ENCODE data around the gene STUM.

STUM gene

DNA sequence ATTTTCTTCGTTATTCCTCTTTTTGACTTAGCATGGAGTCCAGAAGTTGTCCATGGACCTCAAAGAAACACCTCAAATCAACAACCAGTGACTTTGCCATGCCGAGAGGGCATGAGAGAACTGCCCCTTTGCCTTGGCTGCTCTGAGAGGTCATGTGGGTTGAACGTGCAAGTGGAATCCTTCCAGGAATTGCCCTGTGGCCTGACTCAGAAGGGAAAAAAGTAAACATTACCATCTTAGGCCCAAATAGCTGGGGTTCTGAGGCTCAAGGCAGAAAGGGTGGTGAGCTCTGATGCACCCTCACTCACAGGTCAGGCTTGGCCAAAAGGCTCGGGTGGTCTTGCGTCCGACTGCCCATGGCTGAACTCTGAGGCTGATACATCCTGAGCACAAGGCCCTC lies 15.1 kb downstream of the STUM start:
- DNase-seq = no peak

DNA sequence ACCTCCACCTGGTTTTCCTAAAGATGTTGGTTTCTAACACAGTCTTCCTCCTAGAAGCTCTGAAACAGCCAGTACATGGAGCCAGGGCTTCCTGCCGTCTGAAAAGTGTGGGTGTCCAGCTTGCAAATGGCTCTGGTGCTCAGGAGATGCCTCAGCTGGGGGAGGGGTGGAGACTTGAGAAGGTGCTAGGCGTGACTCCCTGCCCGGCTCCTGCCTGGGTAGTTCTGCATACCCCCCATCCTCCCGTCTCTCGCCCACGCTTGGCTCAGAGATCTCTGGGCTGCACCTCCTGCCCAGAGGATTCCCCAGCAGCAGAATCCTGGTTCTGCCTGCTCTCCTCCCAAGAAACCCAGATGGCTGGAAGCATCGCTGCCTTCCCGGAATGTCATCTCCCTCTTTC lies 16.9 kb downstream of the STUM start:
- DNase-seq = no peak

DNA sequence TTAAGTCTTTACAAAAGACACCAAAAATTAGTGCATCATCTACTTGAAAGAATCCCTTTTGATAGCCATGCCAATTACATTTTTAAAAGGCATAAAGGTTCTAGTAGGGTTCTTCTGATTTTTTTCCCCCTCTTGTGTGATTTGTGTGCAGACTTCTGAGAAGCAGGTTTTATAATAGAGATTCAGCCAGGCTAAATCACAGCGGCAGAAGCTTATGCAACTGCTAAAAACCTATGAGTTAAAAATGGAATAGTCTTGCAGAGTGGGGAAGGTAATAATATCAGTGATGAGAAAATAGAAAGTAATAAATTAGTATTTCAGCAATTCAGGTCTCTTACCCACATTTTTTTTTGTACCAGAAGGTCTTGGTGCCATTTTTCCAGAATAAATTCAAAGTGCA lies 17.7 kb downstream of the STUM start:
- no peak for DNase-seq

DNA sequence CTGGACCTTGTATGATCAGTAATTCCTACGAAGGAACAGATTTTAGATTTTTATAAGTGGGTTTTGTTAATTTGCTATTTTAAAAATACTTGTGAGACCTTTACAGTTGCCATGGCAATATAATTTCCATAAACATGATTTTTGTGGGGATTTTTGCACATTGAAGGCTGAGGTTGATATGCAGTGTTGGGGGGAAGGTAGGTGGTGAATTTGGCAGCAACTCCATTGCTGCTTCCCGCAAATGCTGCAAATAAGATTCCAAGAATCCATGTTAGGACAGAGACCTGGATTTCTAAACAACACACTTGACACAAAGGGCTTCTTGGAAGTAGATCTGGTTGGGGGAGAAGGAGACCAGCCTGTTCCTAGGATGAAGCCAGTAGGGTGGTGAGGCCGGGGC lies 18.2 kb downstream of the STUM start:
- no peak for DNase-seq

GRCh38 chr1:226568077-226568831 lies 19.7 kb downstream of the STUM start:
- DNase-seq = no peak

- no peak for DNase-seq
These were observed 20.6 kb downstream of the STUM start for GRCh38 chr1:226568975-226569741.

DNA sequence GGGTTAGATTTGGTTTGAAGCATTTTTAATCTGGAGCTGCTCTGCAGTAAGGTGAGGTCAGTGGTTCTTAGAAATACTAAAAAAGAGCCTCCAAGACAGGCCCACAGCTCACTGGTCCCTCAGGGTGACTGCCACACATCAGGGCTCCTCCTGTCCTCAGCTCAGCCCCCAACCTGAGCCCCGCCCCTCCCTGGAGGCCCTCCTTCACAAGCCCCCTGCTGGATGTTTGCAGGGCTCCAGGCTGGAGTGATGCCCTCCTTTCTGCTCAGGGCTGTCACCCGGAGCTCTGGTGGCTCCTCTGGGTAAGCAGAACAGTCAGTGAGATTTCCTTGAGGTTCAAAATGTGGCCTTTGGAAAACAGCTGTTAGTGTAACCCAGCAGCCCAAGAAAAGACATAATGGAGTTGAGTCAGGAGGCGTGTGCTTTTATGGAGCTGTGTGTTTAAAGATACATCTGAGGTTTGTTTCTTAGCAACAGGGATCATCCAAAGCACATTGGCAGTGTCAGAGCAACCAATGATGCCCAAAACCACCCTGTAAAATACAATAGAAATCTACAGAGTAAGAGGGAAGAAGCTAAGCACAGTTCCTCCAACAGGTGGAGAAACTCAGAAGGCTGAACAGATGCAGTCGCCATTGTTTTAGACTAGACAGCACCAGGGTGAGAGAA lies 21.4 kb downstream of the STUM start:
- peak; percentile 19 to 39 for DNase-seq

DNA sequence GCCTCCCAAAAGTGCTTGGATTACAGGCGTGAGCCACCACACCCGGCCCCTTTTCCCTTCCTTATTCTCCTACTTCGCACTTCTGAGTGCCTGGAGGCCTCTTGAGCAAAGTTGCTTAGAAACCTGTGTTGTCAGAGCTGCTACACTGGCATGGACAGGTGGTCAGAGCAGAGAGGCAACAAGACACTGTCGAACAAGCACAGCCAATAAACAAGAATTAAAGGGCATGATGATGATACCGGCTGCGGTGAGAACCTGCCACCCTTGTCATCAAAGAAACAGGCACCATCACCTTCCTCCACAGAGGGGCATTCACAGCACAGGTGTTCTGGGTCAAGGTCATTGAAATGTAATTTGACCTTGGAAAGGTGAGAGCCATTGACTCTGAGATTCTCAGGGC lies 23.3 kb downstream of the STUM start:
- DNase-seq = no peak

- no peak for DNase-seq
These were observed 23.8 kb downstream of the STUM start for GRCh38 chr1:226572325-226572726.

DNA sequence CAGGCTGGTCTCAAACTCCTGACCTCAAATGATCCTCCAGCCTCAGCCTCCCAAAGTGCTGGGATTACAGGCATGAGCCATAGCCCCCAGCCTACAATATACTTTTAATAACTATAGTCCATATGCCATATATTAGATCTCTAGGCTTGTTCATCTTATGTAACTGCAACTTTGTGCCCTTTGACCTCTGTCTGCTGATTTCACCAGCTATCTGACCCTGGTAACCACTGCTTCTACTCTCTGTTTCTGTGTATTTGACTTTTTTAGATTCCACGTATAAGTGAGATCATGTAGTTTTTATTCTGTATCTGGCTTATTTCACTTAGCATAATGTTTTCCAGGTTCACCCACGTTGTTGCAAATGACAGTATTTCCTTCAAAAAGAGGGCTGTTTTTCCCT lies 25.5 kb downstream of the STUM start:
- no peak for DNase-seq

GRCh38 chr1:226574591-226575435 lies 26.2 kb downstream of the STUM start:
- no peak for DNase-seq

DNA sequence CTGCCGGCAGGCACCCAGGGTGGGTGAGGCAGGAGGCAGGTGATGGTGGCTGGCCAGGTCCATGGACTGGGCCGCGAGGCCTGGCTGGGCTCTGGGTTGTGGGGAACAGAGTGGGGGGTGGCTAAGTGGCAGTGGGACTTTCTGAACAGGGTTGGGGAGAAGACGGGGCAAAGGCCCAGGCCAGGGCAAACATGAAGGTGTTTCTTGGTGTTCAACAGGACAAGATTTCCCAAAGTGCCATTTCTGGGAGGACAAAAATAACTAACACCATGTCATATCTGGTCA lies 26.8 kb downstream of the STUM start:
- no peak for DNase-seq

GRCh38 chr1:226575739-226576378 lies 27.3 kb downstream of the STUM start:
- DNase-seq = no peak

DNA sequence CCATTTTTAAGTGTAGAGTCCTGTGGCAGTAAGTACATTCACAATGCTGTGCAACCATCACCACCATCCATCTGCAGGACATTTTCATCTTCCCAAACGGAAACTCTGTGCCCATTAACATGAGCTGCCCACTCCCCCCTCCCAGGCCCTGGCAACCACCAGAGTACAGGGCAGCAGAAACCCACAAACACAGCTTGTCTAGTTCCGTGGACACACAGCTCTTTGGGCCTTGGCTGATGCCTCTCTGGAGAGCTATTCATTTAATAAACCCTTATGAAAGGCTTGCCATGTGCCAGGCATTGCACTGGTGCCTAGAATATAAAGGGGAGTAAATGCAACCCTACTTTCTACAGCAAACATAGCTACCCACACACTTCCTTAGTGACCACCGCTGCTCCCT lies 28.0 kb downstream of the STUM start:
- no peak for DNase-seq

DNA sequence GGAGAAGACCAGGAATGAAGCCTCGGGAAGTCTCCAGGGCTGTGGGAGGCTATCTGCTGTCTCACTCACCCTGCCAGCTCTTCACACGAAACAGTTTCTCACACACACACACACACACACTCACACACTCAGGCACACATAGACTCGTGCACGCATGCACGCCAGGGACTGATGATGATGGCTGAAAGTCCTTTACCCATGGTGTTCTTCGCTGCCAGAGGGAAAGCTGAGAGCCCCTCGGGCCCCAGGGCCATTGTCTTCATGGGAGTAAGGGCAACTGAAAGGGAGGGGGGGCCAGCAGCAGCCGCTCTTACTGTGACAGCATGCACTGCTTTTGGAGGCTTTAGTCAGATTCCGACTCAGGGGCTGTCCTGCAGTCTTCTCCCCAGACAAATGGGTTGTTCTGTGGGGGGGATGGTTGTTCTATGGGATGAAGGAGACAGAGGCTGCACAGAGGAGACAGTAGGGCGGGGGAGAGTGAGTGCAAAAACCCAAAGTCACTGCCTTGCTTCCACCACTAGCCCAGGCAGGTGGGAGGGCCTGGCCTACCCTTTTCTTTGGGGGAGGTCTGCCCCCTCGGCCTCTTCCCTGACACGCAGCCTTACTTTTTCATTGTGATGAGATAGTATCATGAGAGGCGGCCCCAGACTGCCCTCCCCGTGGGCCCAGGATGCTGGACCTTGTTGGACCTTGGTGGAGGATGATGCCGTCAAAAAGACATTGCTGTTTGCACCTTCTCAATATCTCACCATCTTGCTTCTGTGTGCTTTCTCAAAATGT lies 29.0 kb downstream of the STUM start:
- DNase-seq = no peak

DNA sequence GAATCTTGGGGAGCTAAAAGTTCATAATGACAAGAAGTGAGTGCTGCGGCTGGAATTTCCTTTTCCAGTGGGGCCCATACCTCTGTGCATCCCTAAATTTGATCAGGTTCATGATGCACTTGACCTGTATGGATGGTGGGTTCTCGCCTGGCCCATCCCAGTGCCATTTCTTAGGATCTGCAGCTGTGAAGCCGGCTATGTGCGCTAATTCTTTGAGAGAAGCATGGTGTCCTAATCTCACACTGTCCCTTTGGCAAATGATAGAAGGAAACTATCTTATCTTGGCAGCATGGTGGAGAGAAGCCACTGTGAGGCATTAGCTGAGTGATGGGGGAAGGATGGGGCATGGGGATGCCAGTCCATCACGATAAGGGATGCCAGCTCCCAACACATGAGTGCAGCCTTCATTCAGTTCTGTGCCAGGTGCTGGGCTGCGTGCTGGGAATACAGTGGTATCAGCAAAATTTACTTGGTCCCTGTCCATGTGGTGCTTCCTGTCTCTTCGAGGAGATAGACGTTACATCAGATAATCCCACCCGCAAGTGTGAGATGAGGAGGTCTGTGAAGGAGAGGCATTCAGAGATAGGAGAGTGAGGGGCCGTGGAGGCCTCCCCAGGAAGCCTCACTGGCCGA lies 30.5 kb downstream of the STUM start:
- DNase-seq = no peak

DNA sequence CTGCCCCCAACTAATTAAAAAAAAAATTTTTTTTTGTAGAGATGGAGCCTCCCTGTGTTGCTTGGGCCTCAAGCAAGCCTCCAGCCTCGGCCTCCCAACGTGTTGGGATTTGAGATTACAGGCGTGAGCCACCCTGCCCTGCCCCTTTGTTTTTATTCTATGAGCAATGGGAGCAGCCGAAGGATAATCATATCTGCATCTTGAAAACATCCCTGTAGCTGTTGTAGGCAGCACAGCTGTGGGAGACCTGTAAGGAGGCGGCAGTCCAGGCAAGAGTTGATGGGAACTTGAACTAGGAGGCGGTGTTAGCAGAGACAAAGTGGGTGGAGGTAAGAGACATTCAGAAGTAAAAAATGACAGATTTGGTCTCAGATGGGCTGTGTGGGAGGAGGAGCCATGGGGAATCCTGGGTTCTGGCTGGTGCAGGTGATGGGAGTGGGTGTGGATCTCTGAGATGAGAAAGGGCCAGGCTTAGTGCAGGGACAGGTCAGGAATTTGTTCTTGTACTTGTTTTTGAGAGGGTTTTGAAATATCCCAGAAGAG lies 31.3 kb downstream of the STUM start:
- DNase-seq = no peak

DNA sequence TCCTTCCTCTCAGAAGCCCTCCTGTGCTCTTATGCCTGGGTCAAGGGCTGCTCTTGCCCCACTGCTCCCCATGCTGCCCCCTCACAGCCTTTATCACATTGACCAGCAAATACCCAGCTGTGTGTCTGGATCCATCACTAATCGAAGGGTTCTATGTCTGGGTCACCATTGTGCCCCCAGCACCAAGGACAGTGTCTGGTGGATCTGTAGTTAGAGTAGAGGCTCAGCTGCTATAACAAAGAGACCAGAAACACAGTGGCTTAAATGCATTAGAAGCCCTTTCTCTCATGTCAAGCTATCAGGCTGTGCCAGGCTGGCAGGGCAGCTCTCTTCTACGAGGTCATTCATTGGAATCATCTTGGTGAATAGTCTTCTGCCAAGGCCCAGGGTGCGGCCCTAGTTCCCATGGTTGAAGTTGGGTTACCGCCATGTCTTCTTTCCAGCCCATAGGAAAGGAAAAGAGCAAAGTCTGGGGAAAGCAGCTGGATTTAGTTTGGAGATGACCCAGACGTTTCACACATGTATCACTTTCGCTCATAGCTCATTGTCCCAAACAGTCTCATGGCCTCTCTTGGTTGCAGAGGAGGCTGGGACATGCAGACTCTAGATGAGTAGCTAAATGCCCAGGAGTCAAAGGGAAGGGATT lies 32.2 kb downstream of the STUM start:
- no peak for DNase-seq

GRCh38 chr1:226581650-226582330 lies 33.2 kb downstream of the STUM start:
- no peak for DNase-seq

DNA sequence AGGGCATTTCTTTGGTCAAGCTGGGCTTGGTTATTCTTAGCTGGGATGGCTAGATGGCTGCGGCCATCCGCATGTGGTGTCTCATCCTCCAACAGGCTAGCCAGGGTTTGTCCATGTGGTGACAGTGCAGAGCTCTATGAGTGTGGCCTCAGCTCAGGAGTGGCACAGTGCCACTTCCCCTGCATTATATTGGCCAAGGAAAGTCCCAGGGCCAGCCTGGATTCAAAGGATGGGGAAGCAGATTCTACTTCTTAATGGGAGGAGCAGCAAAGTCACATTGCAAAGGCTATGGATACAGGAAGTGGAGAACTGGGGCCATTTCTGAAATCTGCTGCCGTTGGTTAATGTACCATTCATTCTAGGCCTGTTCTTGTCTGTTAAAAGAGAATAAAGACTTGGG lies 34.4 kb downstream of the STUM start:
- no peak for DNase-seq

Measured in Kasumi-1 (cell line).